ENCODE measurements around the gene RNU4-1.

Gene RNU4-1

GRCh38 chr12:120301962-120302815 lies 9.2 kb upstream of the RNU4-1 start, which contains the start of gene SIRT4 (continued):
- TF ChIP-seq ZNF677 (tag by site-specific recombination; IDR thresholded peaks at IDR 0.05) (no peak), ZNF174 (tag by site-specific recombination; IDR thresholded peaks at IDR 0.05) (no peak), ZFP69B (tag by site-specific recombination; IDR thresholded peaks at IDR 0.05) (peak; percentile 90), ZNF16 (tag by site-specific recombination; IDR thresholded peaks at IDR 0.05; ENCODE audit: low read depth) (no peak), ATF2 (tag by site-specific recombination; IDR thresholded peaks at IDR 0.05; ENCODE audit: low read depth) (no peak), ZNF248 (tag by site-specific recombination; IDR thresholded peaks at IDR 0.05) (no peak), KLF10 (tag by site-specific recombination; IDR thresholded peaks at IDR 0.05) (peak; percentile 75), ZNF701 (tag by site-specific recombination; IDR thresholded peaks at IDR 0.05) (no peak), ZNF302 (tag by site-specific recombination; IDR thresholded peaks at IDR 0.05; ENCODE audit: low read depth) (no peak), RBAK (tag by site-specific recombination; IDR thresholded peaks at IDR 0.05) (no peak), ZNF513 (tag by site-specific recombination; IDR thresholded peaks at IDR 0.05) (no peak), ZNF660 (tag by site-specific recombination; IDR thresholded peaks at IDR 0.05) (0 out of 2 replicates have a peak, but pooled peaks have one; percentile 24), TRIM28 (IDR thresholded peaks at IDR 0.05; ENCODE audit: borderline replicate concordance, low read length) (no peak), SCRT2 (tag by site-specific recombination; IDR thresholded peaks at IDR 0.05) (peak; percentile 70), ZNF114 (tag by site-specific recombination; IDR thresholded peaks at IDR 0.05) (no peak), PRDM1 (tag by site-specific recombination; IDR thresholded peaks at IDR 0.05) (peak; percentile 87), TCF7L2 (IDR thresholded peaks at IDR 0.05; ENCODE audit: borderline replicate concordance, low read depth, low read length) (no peak), FEZF1 (tag by site-specific recombination; IDR thresholded peaks at IDR 0.05) (no peak), ZNF433 (tag by site-specific recombination; IDR thresholded peaks at IDR 0.05; ENCODE audit: low read depth) (no peak), ZNF112 (tag by site-specific recombination; IDR thresholded peaks at IDR 0.05) (no peak), ZFP3 (tag by site-specific recombination; IDR thresholded peaks at IDR 0.05; ENCODE audit: low read depth) (no peak), ZNF155 (tag by site-specific recombination; IDR thresholded peaks at IDR 0.05) (no peak), ZBTB10 (tag by site-specific recombination; IDR thresholded peaks at IDR 0.05) (peak; percentile 41; the same call in 1 of the 2 replicates), ZNF341 (tag by site-specific recombination; IDR thresholded peaks at IDR 0.05; ENCODE audit: low read depth) (no peak; the same call in none of the 2 replicates), ZNF610 (tag by site-specific recombination; IDR thresholded peaks at IDR 0.05; ENCODE audit: borderline replicate concordance) (no peak), SP2 (tag by site-specific recombination; IDR thresholded peaks at IDR 0.05) (no peak; the same call in 1 of the 2 replicates), ZNF692 (tag by site-specific recombination; IDR thresholded peaks at IDR 0.05) (peak; percentile 94), ZNF175 (tag by site-specific recombination; IDR thresholded peaks at IDR 0.05) (no peak), ZNF394 (tag by site-specific recombination; IDR thresholded peaks at IDR 0.05; ENCODE audit: borderline replicate concordance) (peak; percentile 63), REPIN1 (tag by site-specific recombination; IDR thresholded peaks at IDR 0.05; ENCODE audit: low read depth) (no peak), MEIS1 (CRISPR knock-in tag; IDR thresholded peaks at IDR 0.05; ENCODE audit: borderline replicate concordance) (no peak), ZNF664 (tag by site-specific recombination; IDR thresholded peaks at IDR 0.05) (no peak; the same call in 1 of the 2 replicates), ZNF558 (tag by site-specific recombination; IDR thresholded peaks at IDR 0.05) (peak; percentile 67; the same call in 1 of the 2 replicates), ZFHX2 (tag by site-specific recombination; conservative IDR thresholded peaks at IDR 0.05) (no peak), ZNF324 (tag by site-specific recombination; IDR thresholded peaks at IDR 0.05) (peak; percentile 88; the same call in 1 of the 2 replicates)
